ENCODE results near the gene DOK6. TPM values are rescaled to one million over a fixed set of nuclear protein-coding genes. Genes with fewer than 3 reads are reported as not detected.
"Not testable (repeated sequence)": the region's sequence is repeated elsewhere in the genome, so short reads cannot be mapped to it uniquely, and the experiment has no call there.

Gene DOK6
- total RNA-seq, 1 donor from 2014 or later, result 0.20 TPM

- no peak for DNase-seq (ENCODE audit: low read depth in 2 of 2)
Observed at GRCh38 chr18:69622184-69622583, 221.5 kb downstream of the DOK6 start.

- no peak for DNase-seq (ENCODE audit: low read depth in 2 of 2)
Observed at GRCh38 chr18:69622961-69623360, 222.3 kb downstream of the DOK6 start.

GRCh38 chr18:69626171-69626570 lies 225.5 kb downstream of the DOK6 start:
- no peak for DNase-seq (ENCODE audit: low read depth in 2 of 2)

GRCh38 chr18:69626643-69627242 lies 226.1 kb downstream of the DOK6 start:
- no peak for DNase-seq (ENCODE audit: low read depth in 2 of 2)

GRCh38 chr18:69628774-69629359 lies 228.2 kb downstream of the DOK6 start:
- DNase-seq (ENCODE audit: low read depth in 2 of 2), result no peak

- no peak for DNase-seq (ENCODE audit: low read depth in 2 of 2)
Observed at GRCh38 chr18:69631281-69631680, 230.6 kb downstream of the DOK6 start.

- no peak for DNase-seq (ENCODE audit: low read depth in 2 of 2)
Observed at GRCh38 chr18:69635482-69635881, 234.8 kb downstream of the DOK6 start.

GRCh38 chr18:69636529-69637301 lies 236.0 kb downstream of the DOK6 start:
- peak; percentile 0 for DNase-seq (ENCODE audit: low read depth in 2 of 2)

GRCh38 chr18:69638056-69638455 lies 237.4 kb downstream of the DOK6 start:
- DNase-seq (ENCODE audit: low read depth in 2 of 2), result no peak

GRCh38 chr18:69647702-69648101 lies 247.0 kb downstream of the DOK6 start:
- DNase-seq (ENCODE audit: low read depth in 2 of 2), result no peak

- DNase-seq (ENCODE audit: low read depth in 2 of 2), result peak in 1 of 2 donors; percentile 8
Observed at GRCh38 chr18:69648486-69648885, 247.8 kb downstream of the DOK6 start.

- no peak for DNase-seq (ENCODE audit: low read depth in 2 of 2)
Observed at GRCh38 chr18:69649684-69650083, 249.0 kb downstream of the DOK6 start.

GRCh38 chr18:69651243-69651642 lies 250.6 kb downstream of the DOK6 start:
- no peak for DNase-seq (ENCODE audit: low read depth in 2 of 2)

- DNase-seq (ENCODE audit: low read depth in 2 of 2), result no peak
Observed at GRCh38 chr18:69655816-69656215, 255.1 kb downstream of the DOK6 start.

GRCh38 chr18:69658103-69658502 lies 257.4 kb downstream of the DOK6 start:
- DNase-seq (ENCODE audit: low read depth in 2 of 2), result no peak

GRCh38 chr18:69658685-69659084 lies 258.0 kb downstream of the DOK6 start:
- DNase-seq (ENCODE audit: low read depth in 2 of 2), result no peak

- no peak for DNase-seq (ENCODE audit: low read depth in 2 of 2)
Observed at GRCh38 chr18:69659142-69659651, 258.5 kb downstream of the DOK6 start.

- not testable (repeated sequence) for DNase-seq (ENCODE audit: low read depth in 2 of 2)
Observed at GRCh38 chr18:69662090-69662489, 261.4 kb downstream of the DOK6 start.

- no peak for DNase-seq (ENCODE audit: low read depth in 2 of 2)
Observed at GRCh38 chr18:69664399-69664798, 263.7 kb downstream of the DOK6 start.

GRCh38 chr18:69674292-69674877 lies 273.7 kb downstream of the DOK6 start:
- DNase-seq (ENCODE audit: low read depth in 2 of 2), result no peak

GRCh38 chr18:69674966-69675365 lies 274.3 kb downstream of the DOK6 start:
- DNase-seq (ENCODE audit: low read depth in 2 of 2), result no peak

GRCh38 chr18:69677595-69677994 lies 276.9 kb downstream of the DOK6 start:
- DNase-seq (ENCODE audit: low read depth in 2 of 2), result no peak
